GOT3 (cell line): ENCODE measurements around the gene CAST.
"Not testable (repeated sequence)": the region's sequence is repeated elsewhere in the genome, so short reads cannot be mapped to it uniquely, and the experiment has no call there.

Experiments
- DNase-seq: peaks from one replicate; lab custom pipeline; 2025; ENCODE audit warnings: mixed read lengths; lab: John Stamatoyannopoulos, UW

The CAST gene

DNA sequence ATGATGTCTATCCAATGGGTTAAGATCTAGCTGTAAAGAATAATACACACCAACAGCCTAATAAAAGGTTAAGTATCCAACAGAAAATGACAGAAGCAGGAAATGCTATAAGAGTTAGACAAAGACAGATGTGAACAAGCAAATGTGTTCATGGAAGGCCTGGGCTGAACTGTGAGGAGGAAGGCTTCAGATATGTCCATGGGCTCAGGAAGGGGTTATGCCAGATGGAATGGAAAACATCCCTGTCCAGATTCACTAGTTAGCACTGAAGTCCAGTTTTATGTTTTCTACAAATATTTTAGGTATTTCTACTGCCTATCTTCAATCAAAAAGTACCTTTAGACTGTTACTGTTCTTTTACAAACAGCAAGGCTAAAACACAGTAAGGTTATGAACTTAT is 118.5 kb downstream of the CAST start:
- no peak for DNase-seq

DNA sequence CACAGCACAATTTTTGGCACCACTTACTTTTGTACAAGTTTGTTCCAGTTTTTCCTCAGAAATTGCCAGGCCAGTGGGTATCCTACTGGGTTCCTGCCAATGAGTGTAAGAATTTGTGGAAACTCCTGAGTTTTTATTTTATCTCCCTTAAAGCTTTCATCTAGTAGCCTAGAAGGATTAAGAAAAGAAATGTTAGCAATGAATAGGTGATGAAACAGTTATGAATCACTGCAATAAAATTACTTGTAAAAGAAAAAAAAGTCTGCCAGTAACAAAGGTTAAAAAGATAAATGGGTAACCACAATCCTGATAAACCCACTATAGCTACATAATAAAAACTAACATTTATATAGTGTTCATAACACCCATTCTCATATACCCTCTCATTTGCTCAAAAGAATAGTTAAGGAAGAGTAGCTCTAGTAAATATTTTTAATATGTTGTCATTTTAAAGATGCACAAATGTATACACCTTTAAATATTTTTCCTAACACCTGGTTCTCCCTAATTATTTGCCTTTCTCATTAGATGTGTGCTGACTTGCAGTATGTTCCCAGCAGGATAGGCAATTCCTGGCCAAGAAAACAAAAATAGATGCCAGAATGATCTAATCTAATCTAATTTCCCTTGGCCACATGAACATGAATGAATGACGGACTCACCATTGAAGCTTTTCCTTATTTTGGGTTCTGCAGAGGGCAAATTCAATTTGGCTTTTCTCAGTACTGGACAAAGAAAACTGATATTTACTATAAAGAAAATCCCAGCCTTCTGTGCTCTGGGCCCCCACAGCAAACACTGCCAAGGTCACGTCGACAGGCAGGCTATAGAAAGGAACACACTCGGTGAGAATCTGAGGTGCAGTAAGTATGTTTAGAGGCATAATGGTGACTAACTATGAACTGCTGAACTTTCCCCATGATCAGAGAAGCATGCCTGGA is 119.1 kb downstream of the CAST start:
- DNase-seq = no peak

DNA sequence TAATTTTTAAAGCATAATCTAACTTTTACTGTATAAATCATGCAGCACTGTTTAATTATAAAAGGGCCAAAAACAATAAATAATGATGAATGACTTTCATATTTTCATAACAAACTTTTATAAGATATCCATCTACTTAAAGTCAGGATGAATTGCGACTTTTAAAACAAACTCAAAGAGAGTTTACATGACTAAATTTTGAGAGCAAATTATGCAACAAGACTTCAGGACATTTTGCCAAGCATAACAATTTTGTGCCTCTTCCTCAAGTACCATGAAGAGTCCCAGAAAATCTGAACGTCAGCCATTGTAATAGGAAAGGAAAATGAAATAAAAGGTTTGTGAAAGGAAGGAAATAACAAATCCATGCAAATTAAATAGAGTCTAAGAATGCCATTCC is 121.2 kb downstream of the CAST start:
- DNase-seq = no peak

DNA sequence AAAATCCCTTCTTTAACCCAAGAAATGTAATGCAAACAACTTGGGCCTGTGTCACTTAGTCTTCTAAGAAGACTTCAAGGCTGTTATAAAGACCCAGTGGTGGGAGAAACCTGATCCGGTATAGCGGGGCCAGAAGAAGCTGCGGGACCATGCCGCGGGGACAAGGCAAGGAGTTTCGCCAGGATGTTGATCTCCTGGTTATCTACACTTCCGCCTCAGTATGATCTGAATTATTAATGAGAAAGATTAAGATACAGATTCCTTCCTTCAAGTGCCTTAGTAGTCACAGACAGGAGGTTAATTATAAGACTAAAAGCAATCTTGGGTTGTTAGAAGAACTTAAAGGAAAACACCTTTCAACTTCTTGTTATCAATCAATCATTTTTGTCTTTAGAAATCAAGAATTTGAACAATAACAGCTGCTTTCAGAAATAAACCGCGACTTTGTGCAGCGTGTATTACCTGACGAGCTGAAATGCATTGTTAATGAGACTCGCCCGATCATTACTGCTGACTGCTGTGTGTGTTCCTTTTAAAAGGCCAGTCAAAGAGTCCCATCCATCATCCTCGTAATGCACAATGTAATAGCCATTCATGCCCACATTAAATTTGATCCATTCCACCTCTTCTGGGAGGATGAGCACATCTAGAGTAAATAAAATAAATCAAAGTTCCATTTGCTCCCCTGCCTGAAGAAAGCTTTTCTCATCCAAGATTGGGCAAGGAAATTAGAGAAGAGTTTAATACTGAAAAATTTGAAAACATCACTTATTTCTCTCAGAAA is 123.3 kb downstream of the CAST start:
- no peak for DNase-seq

DNA sequence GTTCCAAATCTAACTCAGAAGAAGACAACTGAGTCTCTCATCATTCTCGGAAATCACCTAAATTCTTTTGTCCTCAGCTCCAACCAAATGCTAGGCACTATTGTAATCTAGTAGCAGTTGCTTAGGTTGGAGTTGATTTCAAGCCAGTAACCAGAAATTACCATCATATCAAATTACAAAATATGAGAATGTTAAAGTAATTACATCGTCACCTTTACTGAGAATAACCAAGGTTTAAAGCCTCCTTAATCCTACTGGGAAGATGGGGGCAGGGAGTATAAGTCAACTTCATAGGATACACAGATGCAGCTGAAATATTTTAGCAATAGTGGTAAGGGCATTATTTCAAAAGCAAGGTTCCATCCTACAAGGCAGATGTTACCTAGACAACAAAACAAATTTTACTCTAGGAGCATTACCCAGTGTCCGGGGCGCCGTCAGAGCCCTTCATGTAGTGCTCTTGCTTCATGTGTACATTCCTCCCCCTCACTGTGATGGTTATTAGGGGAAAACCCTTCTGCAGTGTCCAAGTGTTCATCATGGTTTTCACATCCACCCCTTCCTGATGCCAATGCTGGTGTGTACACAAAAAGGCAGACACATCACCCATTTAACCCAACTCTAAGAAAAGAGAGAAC is 126.1 kb downstream of the CAST start:
- DNase-seq = no peak

DNA sequence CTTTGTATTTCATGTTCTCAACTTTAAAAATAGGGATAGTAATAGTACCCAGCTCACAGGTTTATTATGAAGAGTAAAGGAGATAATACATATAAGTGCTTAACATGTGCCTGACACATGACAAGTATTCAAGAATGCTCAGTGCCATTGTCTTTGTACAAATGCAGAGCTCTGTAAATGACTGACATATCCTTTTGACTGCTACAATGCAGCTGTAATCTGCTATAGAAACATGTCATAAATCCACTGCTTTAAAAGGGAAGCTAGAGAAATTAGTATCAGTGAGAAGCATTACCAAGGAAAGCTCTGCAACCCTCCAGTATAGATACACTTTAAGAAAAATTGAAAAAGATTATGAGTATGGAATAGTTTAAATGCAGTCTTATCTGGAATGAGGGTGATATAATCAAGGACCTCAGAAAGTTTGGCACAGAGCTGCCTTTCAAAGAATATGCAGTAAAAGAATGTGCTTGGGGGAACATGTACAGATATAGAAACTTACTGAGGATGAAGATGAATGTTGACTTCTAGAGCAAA is 127.7 kb downstream of the CAST start:
- no peak for DNase-seq

DNA sequence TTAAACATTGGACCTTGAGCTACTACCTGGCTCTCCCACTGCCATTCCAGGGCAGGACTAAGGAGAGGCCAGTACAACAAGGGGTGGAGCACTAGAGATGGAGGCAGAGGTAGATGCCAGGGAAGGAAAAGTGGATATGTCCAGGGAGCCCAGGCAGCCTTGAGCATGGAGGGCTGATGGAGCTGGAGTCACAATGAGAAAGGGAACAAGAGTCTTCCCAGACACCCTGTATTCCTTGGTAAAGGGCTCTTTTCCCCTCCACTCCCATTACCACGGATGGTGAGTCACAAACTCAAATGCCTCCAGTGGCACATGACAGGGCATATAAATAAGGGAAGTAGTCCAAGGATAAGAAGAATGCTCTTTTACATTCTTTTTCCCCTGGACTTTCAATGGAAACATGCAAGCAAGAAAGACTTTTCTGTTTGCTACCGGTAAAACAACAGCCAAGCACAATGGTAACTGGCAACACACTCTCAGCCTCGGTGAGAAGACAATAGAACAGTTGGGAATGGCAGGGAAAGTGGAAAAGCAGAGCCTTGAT is 128.9 kb downstream of the CAST start:
- DNase-seq = no peak

DNA sequence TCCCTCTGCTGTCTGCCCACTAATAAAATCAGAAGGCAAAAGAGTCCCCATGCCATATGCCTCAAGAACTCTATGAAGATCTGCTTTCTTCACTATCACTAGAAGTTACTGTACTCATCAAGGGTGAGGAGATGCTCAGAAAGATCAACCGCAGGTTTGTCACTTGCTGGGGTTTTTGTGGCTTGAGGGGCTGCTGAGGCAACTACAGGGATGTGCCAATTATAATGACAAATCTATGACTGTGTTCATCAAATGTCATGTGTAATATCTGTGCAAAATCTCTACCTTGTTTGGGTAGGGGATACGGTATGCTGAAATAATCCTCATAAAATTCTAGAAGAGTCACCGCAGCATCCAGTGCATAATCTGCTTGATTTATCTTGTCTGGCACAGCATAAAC is 132.6 kb downstream of the CAST start:
- DNase-seq = no peak

DNA sequence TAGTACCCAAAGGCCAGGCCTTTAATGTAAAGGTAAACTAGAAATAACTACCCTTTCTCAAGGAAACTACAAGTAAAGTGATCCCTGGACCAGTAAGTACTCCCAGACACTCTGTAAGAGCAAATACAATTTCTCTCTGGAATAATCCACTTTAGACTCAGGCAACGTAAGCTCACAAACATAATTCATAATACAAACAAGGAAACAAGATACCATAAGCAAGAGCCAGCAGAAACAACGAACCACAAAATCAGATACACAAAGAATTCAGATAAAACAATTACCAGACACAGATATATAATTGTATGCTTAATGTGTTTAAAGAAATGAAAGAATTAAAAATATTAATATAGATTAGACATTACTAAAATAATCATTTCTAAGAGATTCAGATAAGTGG is 133.4 kb downstream of the CAST start:
- no peak for DNase-seq

DNA sequence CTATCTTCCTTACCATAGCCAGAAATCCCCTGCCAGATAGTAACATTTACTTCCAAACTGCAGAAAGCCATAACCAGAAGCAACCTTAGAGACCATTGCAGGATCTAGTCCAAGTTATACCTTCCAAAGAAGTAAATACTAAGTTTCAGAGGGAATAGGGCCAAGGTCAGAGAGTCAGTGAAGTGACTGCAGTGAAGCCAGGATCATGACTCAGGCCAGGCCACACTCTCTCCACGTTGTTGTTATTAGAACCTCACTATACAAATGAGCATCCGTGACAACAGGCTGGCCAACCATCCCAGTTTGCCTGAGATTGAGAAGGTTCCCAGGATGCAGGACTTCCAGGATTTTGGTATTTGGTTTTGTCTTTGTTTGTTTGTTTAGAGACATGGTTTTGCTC is 134.3 kb downstream of the CAST start:
- DNase-seq = no peak

DNA sequence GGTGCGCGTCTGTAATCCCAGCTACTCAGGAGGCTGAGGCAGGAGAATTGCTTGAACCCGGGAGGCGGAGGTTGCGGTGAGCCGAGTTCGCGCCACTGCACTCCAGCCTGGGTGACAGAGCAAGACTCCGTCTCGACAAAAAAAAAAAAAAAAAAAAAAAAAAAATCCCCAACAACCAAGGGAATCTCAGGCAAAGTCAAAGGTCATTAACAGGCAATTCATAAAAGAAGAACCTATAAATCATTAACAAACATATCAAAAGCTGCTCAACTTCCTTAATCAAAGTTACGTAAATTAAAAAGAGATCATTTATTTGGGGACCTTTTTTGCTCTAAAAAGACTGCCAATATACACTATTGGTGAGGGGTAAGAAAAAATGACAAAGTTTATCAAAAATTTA is 139.5 kb downstream of the CAST start:
- DNase-seq = not testable (repeated sequence)

DNA sequence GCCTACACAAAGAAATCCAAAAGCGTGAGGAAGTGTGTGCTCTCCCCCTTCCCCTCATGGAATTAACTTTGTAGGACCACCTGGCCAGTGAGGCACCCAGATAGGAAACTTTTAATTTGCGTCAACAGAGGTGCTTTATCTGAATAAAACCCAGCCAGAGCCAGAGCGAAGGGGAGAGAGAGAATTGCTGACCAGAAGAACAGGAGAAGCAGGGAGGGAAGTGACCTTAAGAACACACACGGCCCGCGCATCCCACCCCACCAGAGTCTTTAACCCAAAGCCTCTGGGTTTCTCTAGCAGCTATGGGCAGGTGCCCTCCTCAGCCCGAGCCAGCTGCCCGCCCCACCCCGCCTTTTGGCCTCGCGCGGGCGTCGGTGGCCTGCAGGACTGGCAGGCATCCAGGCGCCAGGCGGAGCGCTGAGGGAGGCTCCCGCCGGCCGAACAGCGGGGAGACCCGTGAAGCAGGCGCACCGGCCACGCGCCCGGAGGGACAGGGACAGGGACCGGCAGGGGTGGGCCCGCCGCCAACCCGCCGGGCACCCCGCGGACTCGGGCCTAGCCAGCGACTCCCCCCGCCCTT is 145.0 kb downstream of the CAST start:
- peak; percentile 37 for DNase-seq

DNA sequence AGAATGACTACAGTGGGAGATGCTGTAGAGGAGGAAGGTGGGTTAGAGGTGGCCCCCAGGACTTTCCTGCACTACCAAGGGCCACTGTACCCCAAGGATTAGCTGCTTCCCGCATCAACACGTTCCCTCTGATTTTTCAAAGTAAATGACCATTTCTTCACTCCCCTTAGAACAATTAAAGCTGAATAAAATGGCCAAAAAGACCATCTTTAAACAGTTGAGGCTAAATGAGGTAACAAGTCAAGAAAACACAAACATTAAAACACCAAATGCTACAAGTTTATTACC is 146.3 kb downstream of the CAST start:
- no peak for DNase-seq

DNA sequence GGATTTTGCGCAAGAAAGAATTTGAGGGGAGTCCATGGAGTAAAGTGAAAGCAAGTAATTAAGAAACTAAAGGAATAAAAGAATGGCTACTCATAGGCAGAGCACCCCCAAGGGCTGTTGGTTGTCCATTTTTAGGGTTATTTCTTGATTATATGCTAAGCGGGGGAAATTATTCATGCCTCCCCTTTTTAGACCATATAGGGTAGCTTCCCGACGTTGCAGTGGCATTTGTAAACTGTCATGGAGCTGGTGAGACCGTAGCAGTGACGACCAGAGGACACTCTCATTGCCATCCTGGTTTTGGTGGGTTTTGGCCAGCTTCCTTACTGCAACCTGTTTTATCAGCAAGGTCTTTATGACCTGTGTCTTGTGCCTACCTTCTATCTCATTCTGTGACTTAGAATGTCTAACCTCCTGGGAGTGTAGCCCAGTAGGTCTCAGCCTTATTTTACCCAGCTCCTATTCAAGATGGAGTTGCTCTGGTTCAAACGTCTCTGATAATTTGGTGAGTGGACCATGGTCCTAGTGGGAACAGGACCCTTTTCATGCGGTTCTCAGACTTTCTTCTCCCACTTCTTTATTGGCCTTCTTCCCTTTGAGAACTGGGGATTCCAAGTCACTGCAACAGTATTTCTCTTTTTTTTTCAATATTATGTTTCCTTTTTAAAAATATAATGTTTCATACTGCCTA is 146.8 kb downstream of the CAST start:
- no peak for DNase-seq

DNA sequence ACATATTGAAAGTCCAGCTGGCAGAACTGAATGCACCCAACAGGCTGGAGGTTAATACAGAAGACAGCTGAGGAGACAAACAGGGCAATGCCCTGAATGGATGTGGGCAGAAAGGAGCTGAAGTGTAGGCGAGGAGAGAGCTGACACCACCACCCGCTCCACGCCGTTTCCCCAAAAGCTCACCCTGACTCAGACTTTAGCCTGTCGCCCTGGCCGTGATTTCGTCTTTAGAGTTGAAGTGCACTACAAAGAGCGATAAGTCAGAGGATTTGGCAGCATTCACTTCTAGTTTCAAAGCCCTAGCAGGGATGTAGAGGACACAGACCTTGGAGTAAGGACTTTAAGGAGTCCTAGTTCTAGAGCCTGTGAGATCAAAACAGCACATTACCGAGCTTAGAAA is 147.7 kb downstream of the CAST start:
- no peak for DNase-seq

DNA sequence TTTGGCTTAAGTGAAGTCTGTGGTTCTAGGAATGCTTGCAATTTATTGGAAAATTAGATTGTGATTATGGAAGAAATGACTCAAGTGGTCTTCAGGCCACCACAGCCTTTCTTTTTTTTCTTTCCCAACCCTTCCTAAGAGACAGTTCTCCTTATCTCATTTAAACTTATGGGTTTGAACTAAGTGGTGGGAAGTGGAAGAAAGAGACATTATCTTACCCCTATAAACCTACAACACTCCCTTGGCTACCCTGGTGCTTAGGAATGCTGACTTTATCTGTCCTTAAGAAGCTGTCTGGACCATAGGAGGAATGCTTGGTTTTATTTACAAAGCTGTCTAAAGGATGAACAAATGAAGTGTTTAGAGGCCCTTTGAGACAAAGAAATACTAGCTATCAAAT is 150.7 kb downstream of the CAST start:
- DNase-seq = no peak

DNA sequence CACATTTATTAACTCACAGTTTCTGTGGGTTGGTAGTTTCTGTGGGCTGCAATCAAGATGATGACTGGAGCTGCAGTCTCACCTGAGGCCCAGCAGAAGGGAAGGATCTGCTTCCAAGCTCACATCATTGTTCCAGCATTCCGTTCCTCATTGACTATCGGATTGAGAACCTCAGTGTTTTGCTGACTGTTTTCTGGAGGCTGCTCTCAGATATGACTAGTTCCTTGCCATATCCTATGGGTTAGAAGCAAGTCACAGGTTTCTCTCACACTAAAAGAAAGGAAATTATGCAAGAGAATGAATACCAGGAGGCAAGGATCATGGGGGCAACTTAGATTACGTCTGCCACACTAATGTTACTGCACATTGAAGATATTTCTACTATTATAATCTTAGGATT is 151.9 kb downstream of the CAST start:
- no peak for DNase-seq

DNA sequence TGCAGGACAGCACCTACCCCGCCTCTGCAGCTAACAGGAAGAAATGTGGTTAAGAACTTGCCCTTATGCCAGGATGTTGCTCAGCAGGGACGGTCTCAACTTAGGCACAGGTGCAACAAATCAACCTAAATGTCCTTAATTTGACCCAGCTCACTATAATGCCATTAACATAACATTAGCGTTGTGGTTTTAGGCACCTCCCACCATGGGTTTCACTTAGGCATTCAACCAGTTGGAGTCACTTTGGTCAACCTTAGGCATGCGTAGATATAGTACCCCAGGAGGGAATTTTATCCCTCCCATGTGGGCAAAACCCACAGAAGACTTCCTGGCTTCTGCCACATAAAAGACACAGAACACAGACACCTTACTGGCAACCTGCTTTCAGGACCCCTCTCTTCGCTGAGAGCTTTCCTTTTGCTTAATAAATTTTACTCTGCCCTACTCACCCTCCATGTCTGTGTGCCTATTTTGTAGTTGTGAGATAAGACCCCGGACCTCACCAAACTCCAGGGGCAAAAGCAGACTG is 154.3 kb downstream of the CAST start:
- no peak for DNase-seq

DNA sequence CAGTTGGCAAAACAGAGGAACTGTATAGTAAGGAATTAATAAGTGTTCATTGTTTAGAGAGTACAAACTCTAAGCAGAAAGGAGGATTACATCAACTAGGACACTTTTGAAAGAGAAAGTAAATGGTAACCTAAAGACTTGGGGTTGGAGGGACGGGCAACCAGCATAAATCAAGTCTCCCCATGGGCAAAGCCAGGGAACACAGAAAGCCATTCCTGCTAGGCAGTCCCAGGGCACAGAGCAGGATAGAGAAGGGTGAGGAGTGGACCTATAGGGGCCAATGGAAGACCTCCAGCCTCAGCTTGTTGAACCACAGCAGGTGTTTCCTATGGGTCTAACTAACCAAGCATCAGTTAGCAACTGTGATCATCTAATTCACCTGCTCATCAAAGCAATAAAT is 154.8 kb downstream of the CAST start:
- DNase-seq = no peak

DNA sequence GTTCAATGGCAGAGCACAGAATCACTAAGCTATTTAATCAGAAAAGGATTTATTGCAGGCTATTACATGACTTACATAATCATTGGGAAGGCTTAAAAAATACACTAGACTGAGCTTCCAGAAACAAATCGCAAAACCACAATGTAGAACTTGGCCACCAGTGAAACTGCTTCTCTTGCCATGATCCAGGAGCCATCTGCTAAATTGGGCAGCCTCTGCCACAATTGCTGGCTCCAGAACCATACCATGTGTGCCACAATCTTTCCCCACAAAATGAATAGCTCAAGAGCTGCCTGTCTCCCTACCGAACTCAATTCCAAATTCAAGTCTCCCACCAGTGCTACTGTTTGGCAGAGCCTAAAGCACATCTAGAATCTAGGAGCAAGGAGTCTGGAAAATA is 155.3 kb downstream of the CAST start:
- DNase-seq = no peak

DNA sequence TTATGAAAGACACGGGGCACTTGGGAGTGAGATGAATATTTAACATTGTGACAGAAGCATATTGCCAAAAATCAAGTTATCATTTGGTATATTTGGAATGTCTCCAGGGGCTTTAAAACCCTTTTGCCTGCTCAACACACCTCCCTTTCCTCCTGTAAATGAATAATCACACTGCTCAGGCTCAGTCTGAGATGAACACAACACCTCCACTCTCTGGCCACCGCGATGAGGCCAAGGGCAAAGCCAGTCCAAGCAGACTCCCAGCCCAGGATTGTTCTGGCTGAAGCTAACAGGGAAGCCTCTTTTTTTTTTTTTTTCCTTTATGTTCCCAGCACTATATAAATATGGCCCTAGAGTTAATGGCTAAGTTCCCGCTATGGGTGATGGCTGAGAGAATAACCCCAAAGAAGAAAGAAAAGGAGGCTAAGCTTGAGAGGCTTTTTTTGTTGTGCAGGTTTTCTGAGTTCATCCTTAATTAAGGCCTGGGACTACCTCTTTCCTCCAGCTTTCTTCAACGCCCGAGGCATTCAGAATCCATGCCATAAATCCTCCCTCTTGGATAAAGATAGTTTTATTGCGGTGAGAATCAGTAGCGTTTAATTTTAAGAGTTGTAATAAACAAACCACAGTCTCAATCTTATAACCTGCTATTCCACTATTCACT is 156.1 kb downstream of the CAST start:
- DNase-seq = no peak
